Ishikawa (cell line): Measurements from ENCODE around the gene TBC1D9.

Source experiments
- CEBPB ChIP-seq: IDR thresholded peaks from 2 replicates; pipeline ENCODE4 v1.6.1; 2012
- CREB1 ChIP-seq: IDR thresholded peaks from 2 replicates; pipeline ENCODE4 v1.6.1; 2012; ENCODE audit warnings: low read depth
- EGR1 ChIP-seq: IDR thresholded peaks from 2 replicates; pipeline ENCODE4 v1.6.1; 2012
- EP300 ChIP-seq: IDR thresholded peaks from 2 replicates; pipeline ENCODE4 v1.6.1; 2012; ENCODE audit warnings: borderline replicate concordance
- FOXM1 ChIP-seq: IDR thresholded peaks from 2 replicates; pipeline ENCODE4 v1.6.1; 2012; ENCODE audit warnings: low read depth, borderline replicate concordance
- MAX ChIP-seq: IDR thresholded peaks from 2 replicates; pipeline ENCODE4 v1.6.1; 2012
- NFIC ChIP-seq: IDR thresholded peaks from 2 replicates; pipeline ENCODE4 v1.6.1; 2012
- RAD21 ChIP-seq: IDR thresholded peaks from 2 replicates; pipeline ENCODE4 v1.6.1; 2012; ENCODE audit warnings: low read depth
- REST ChIP-seq: IDR thresholded peaks from 2 replicates; pipeline ENCODE4 v1.6.1; 2012; ENCODE audit warnings: low read depth, mild to moderate bottlenecking
- TAF1 ChIP-seq: IDR thresholded peaks from 2 replicates; pipeline ENCODE4 v1.6.1; 2012; ENCODE audit warnings: low read depth, mild to moderate bottlenecking
- TCF12 ChIP-seq: IDR thresholded peaks from 2 replicates; pipeline ENCODE4 v1.6.1; 2012; ENCODE audit warnings: low read depth
- TEAD4 ChIP-seq: IDR thresholded peaks from 2 replicates; pipeline ENCODE4 v1.6.1; 2012
- USF1 ChIP-seq: IDR thresholded peaks from 2 replicates; pipeline ENCODE4 v1.6.1; 2012
- YY1 ChIP-seq: IDR thresholded peaks from 2 replicates; pipeline ENCODE4 v1.6.1; 2012; ENCODE audit warnings: low read depth
- ZBTB7A ChIP-seq: IDR thresholded peaks from 2 replicates; pipeline ENCODE4 v1.6.1; 2012; ENCODE audit warnings: low read depth

TBC1D9 gene

GRCh38 chr4:140680686-140681085 is 75.5 kb downstream of the TBC1D9 start:
- TF ChIP-seq NFIC: no peak
- TF ChIP-seq ZBTB7A: no peak

GRCh38 chr4:140679576-140679975 is 76.6 kb downstream of the TBC1D9 start:
- no peak for TF ChIP-seq ZBTB7A
- TF ChIP-seq NFIC: no peak
- no peak for TF ChIP-seq TCF12

- no peak for TF ChIP-seq RAD21
- no peak for TF ChIP-seq MAX
- TF ChIP-seq CEBPB: no peak
- no peak for TF ChIP-seq YY1
- no peak for TF ChIP-seq TCF12
- no peak for TF ChIP-seq USF1
- TF ChIP-seq EGR1: no peak
- no peak for TF ChIP-seq ZBTB7A
- no peak for TF ChIP-seq CREB1
- no peak for TF ChIP-seq REST
- no peak for TF ChIP-seq EP300
- TF ChIP-seq NFIC: no peak
- TF ChIP-seq TEAD4: no peak
- no peak for TF ChIP-seq FOXM1
- no peak for TF ChIP-seq TAF1
Measured at GRCh38 chr4:140675599-140676231, 80.5 kb downstream of the TBC1D9 start.

GRCh38 chr4:140673729-140674128 is 82.5 kb downstream of the TBC1D9 start:
- TF ChIP-seq CREB1 (no peak), USF1 (no peak), FOXM1 (no peak), CEBPB (no peak), YY1 (no peak), EP300 (no peak), TEAD4 (no peak), TCF12 (no peak), ZBTB7A (no peak), TAF1 (no peak), REST (no peak), EGR1 (no peak), RAD21 (no peak)

- TF ChIP-seq CEBPB (no peak), NFIC (no peak), REST (no peak), USF1 (no peak)
Measured at GRCh38 chr4:140672416-140672815, 83.8 kb downstream of the TBC1D9 start.
